ENCODE results near the gene AHNAK. TPM values are rescaled to one million over a fixed set of nuclear protein-coding genes. Genes with fewer than 3 reads are reported as not detected.
"Not testable (repeated sequence)": the region's sequence is repeated elsewhere in the genome, so short reads cannot be mapped to it uniquely, and the experiment has no call there.

The AHNAK gene
- total RNA-seq, 1 donor from 2014 or later: 432 TPM

DNA sequence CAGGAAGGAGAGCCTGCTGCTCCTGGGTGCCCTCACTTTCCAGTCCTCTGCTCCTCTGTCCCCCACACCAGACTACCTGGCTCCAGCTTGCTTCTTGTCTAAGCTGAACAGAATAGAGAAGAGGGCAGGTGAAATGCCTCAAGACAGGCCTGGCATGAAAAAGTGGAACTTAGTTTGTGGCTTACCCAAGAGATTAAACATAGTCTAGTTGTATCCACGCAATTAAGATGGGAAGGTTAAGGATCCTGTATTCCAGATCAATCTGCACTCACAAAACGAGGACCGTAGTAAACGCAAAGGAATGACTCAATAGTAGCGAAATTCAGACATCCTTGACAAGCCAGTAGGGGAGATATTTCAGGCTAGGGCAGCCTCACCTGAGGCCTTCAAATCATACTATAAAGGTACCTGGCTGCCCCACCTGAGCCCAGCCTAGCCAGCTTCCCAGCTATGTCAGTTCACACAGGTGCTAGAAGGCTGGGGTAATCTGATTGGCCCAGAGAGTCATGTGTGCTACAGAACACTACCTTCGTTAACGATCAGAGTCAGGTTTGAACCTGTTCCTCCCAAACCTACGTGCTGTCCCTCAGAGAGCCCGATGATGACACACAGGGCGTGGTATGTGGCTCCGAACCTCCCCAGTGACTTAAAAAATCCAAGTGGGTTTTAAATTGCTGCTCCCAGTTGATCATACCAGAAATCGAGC is 46.5 kb downstream of the AHNAK start:
- Histone ChIP-seq H3K4me1 (ENCODE audit: control insufficient read depth in 3 of 3, insufficient read depth in 3 of 3, low read length in 3 of 3) (peaks cover 26 to 49% (median 38%) of the 10 kb centered on the region in 3 donors), H3K36me3 (ENCODE audit: control insufficient read depth in 3 of 3, insufficient read depth in 3 of 3, low read length in 3 of 3) (no peaks in the 10 kb centered on the region), H3K9ac (ENCODE audit: low read depth in 1 of 3, low read length in 3 of 3) (peak overlapping the region in 1 of 3 donors; percentile 34), H3K4me3 (ENCODE audit: low read length in 3 of 3) (no peak overlapping the region), H3K27ac (ENCODE audit: low read depth, low read length) (peak overlapping the region; percentile 47), H3K27me3 (ENCODE audit: control insufficient read depth in 3 of 3, insufficient read depth in 3 of 3, low read length in 3 of 3) (no peaks in the 10 kb centered on the region), H3K9me3 (ENCODE audit: control insufficient read depth in 3 of 3, low read length in 3 of 3) (no peaks in the 10 kb centered on the region)

DNA sequence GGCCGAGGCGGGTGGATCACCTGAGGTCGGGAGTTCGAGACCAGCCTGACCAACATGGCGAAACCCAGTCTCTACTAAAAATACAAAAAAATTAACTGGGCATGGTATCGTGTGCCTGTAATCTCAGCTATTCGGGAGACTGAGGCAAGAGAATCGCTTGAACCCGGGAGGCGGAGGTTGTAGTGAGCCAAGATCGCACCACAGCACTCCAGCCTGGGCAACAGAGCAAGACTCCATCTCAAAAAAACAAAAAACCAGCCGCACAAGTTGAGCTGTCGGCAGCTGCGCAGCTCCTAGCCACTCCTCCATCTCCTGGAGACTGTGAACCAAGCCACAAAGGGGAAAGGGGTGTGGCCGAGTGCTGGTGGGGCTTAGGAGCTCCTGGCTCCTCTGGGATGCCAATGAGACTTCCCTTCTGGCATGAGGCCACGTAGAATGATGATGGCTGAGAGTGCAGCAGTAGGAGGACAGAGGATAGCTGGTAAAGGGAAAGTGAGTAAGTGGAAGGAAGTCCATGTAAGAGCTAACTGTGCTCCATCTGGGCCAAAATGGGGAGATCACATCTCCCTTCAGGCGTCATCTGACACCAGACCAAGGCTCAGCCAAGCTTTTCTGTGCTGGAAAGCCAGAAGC is 47.2 kb downstream of the AHNAK start:
- H3K27me3 ChIP-seq (ENCODE audit: control insufficient read depth in 3 of 3, insufficient read depth in 3 of 3, low read length in 3 of 3); H3K36me3 ChIP-seq (ENCODE audit: control insufficient read depth in 3 of 3, insufficient read depth in 3 of 3, low read length in 3 of 3); H3K9ac ChIP-seq (ENCODE audit: low read depth in 1 of 3, low read length in 3 of 3); H3K9me3 ChIP-seq (ENCODE audit: control insufficient read depth in 3 of 3, low read length in 3 of 3); H3K4me3 ChIP-seq (ENCODE audit: low read length in 3 of 3): not testable (repeated sequence)
- Histone ChIP-seq H3K4me1 (ENCODE audit: control insufficient read depth in 3 of 3, insufficient read depth in 3 of 3, low read length in 3 of 3) (peaks cover 26 to 47% (median 38%) of the 10 kb centered on the region in 3 donors), H3K27ac (ENCODE audit: low read depth, low read length) (peak overlapping the region; percentile 47)

DNA sequence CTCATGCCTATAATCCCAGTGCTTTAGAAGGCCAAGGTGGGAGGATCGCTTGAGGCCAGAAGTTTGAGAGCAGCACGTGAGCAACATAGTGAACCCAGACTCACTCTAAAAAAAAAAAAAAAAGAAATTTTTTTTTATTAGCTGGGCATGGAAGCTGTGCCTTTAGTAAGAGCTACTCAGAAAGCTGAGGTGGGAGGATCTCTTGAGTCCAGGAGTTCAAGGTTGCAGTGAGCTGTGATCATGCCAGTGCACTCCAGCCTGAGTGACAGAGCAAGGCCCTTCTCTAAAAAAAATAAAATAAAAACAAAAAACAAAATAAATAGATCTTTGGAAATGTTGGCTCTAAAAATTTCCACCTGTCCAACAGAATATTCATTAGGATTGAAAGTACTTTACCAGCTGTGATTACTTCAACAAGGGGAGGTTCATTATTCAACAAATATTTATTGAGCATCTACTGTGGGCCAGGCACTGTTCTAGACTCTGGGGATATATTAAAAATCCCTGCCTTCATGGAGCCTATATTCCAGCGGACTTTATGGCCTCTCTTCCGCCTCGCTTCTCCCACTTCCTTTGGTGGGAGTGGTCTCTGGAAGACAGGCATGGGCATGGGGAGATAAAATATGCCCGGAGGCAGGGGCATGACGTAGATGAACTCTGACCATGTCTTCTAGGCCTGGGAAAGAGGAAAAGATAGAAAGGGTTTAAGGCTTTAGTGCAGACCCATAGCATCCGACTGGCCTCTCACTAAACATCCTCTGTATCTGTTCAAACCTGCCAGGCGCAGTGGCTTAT is 47.9 kb downstream of the AHNAK start:
- Histone ChIP-seq H3K4me1 (ENCODE audit: control insufficient read depth in 3 of 3, insufficient read depth in 3 of 3, low read length in 3 of 3) (peaks cover 26 to 47% (median 38%) of the 10 kb centered on the region in 3 donors), H3K27ac (ENCODE audit: low read depth, low read length) (peak overlapping the region; percentile 47)

DNA sequence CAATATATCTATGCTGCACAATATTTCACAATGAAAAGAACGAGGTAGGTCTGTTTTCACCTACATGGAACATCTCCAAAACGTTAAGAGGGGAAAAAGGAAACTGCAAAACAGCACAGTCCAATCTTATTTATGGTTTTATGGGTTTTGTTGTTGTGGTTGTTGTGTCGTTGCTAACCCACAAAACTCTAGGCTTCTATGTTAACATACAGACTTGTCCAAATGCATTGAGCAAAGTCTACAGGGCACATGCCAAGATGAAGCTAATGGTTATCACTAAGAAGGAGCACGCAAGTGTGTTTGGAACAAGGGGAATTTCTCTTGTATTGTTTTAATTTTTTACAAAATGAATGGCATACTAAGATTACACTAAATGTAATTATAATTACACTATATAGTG is 48.6 kb downstream of the AHNAK start:
- H3K9me3 ChIP-seq (ENCODE audit: control insufficient read depth in 3 of 3, low read length in 3 of 3): no peaks in the 10 kb centered on the region
- no peak overlapping the region for H3K27ac ChIP-seq (ENCODE audit: low read depth, low read length)
- no peaks in the 10 kb centered on the region for H3K36me3 ChIP-seq (ENCODE audit: control insufficient read depth in 3 of 3, insufficient read depth in 3 of 3, low read length in 3 of 3)
- no peaks in the 10 kb centered on the region for H3K27me3 ChIP-seq (ENCODE audit: control insufficient read depth in 3 of 3, insufficient read depth in 3 of 3, low read length in 3 of 3)
- H3K4me3 ChIP-seq (ENCODE audit: low read length in 3 of 3): no peak overlapping the region
- H3K9ac ChIP-seq (ENCODE audit: low read depth in 1 of 3, low read length in 3 of 3): no peak overlapping the region
- H3K4me1 ChIP-seq (ENCODE audit: control insufficient read depth in 3 of 3, insufficient read depth in 3 of 3, low read length in 3 of 3): peaks cover 26 to 45% (median 38%) of the 10 kb centered on the region in 3 donors

More for the DNA sequence above, 47.9 kb downstream of the AHNAK start:
- Histone ChIP-seq H3K9me3 (ENCODE audit: control insufficient read depth in 3 of 3, low read length in 3 of 3) (no peaks in the 10 kb centered on the region), H3K9ac (ENCODE audit: low read depth in 1 of 3, low read length in 3 of 3) (no peak overlapping the region), H3K4me3 (ENCODE audit: low read length in 3 of 3) (no peak overlapping the region), H3K27me3 (ENCODE audit: control insufficient read depth in 3 of 3, insufficient read depth in 3 of 3, low read length in 3 of 3) (no peaks in the 10 kb centered on the region), H3K36me3 (ENCODE audit: control insufficient read depth in 3 of 3, insufficient read depth in 3 of 3, low read length in 3 of 3) (no peaks in the 10 kb centered on the region)

DNA sequence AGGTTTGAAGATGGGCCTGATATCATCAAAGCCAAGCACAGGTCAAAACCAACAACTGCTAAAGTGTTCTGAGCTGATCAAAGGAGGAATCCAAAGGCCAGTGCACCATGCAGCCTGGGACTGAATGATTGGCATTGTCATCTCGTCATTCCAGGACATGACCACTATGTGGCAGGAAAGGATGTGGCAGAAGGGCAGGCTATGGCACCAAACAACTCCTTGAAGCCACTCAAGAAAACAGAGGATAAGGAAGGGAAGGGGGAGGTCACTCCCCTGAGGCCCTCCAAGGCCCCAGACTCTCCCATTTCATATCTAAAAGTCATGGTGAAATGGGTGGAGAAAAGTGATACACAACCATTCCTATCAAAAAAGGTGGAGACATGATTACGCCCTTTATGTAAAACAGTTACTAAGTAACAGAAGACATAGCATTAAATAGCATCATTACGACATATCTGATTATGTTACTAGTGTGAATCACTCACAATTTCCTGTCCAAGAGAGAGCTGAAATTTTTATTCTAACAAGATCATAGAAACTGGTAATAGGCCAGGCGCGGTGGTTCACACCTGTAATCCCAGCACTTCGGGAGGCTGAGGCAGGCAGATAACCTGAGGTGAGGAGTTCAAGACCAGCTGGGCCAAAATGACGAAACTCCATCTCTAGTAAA is 49.3 kb downstream of the AHNAK start:
- H3K9ac ChIP-seq (ENCODE audit: low read depth in 1 of 3, low read length in 3 of 3): no peak overlapping the region
- H3K27me3 ChIP-seq (ENCODE audit: control insufficient read depth in 3 of 3, insufficient read depth in 3 of 3, low read length in 3 of 3): no peaks in the 10 kb centered on the region
- H3K36me3 ChIP-seq (ENCODE audit: control insufficient read depth in 3 of 3, insufficient read depth in 3 of 3, low read length in 3 of 3): no peaks in the 10 kb centered on the region
- H3K9me3 ChIP-seq (ENCODE audit: control insufficient read depth in 3 of 3, low read length in 3 of 3): no peaks in the 10 kb centered on the region
- peak overlapping the region; percentile 49 for H3K27ac ChIP-seq (ENCODE audit: low read depth, low read length)
- peaks cover 26 to 38% (median 33%) of the 10 kb centered on the region in 3 donors for H3K4me1 ChIP-seq (ENCODE audit: control insufficient read depth in 3 of 3, insufficient read depth in 3 of 3, low read length in 3 of 3)
- H3K4me3 ChIP-seq (ENCODE audit: low read length in 3 of 3): no peak overlapping the region

DNA sequence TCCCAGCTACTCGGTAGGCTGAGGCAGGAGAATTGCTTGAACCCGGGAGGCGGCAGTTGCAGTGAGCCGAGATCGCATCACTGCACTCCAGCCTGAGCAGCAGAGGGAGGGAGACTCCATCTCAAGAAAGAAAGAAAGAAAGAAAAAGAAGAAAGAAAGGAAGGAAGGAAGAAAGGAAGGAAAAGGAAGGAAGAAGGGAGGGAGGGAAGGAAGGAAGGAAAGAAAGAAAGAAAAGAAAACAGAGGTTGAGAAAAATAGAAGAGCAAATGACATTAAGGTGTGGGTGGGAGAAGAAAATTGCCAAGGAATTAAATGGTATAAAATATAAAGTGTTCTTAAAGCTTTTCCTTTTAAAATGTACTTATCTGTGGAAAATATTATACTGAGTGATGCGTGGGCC is 49.9 kb downstream of the AHNAK start:
- peaks cover 22 to 32% (median 27%) of the 10 kb centered on the region in 3 donors for H3K4me1 ChIP-seq (ENCODE audit: control insufficient read depth in 3 of 3, insufficient read depth in 3 of 3, low read length in 3 of 3)
- no peak overlapping the region for H3K9ac ChIP-seq (ENCODE audit: low read depth in 1 of 3, low read length in 3 of 3)
- H3K36me3 ChIP-seq (ENCODE audit: control insufficient read depth in 3 of 3, insufficient read depth in 3 of 3, low read length in 3 of 3): no peaks in the 10 kb centered on the region
- no peaks in the 10 kb centered on the region for H3K27me3 ChIP-seq (ENCODE audit: control insufficient read depth in 3 of 3, insufficient read depth in 3 of 3, low read length in 3 of 3)
- H3K4me3 ChIP-seq (ENCODE audit: low read length in 3 of 3): no peak overlapping the region
- H3K27ac ChIP-seq (ENCODE audit: low read depth, low read length): peak overlapping the region; percentile 49
- H3K9me3 ChIP-seq (ENCODE audit: control insufficient read depth in 3 of 3, low read length in 3 of 3): no peaks in the 10 kb centered on the region

DNA sequence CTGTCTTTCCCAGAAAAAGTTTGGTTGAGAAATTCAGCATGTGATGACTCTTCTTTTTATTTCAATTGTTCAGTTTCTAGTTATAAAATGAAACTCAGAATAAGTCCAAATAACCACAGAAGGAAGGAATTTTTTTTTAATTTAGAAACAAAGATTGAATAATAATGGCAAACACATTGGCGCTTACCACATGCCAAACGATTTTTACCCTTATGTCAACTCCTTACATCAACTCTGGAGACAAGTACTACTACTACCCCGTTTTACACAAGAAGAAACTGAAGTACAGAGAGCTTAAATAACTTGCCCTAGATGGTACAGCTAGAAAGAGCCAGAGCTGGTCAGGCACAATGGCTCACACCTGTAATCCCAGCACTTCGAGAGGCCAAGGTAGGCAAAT is 52.4 kb downstream of the AHNAK start:
- Histone ChIP-seq H3K36me3 (ENCODE audit: control insufficient read depth in 3 of 3, insufficient read depth in 3 of 3, low read length in 3 of 3) (no peaks in the 10 kb centered on the region), H3K4me3 (ENCODE audit: low read length in 3 of 3) (no peak overlapping the region), H3K27me3 (ENCODE audit: control insufficient read depth in 3 of 3, insufficient read depth in 3 of 3, low read length in 3 of 3) (no peaks in the 10 kb centered on the region), H3K9me3 (ENCODE audit: control insufficient read depth in 3 of 3, low read length in 3 of 3) (no peaks in the 10 kb centered on the region), H3K27ac (ENCODE audit: low read depth, low read length) (no peak overlapping the region), H3K9ac (ENCODE audit: low read depth in 1 of 3, low read length in 3 of 3) (no peak overlapping the region), H3K4me1 (ENCODE audit: control insufficient read depth in 3 of 3, insufficient read depth in 3 of 3, low read length in 3 of 3) (peaks cover 0 to 10% (median 4%) of the 10 kb centered on the region in 3 donors)

DNA sequence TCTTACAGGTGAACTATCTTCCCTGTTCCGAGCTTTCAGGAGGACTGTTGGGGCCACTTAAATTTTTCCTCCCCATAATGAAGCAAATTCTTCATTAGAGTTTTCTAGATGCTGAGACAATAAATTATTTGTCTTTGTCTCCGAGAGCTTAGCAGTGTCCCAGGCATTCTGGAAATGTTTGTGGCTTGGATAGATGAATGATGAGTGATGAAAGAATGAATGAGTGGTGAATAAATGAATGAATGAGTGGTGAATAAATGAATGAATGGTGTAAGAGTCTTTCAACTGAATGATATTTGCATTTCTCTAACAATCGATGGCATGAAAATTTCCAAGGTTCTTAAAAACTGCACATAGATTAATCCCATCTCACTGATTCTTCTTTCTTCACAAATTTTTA is 52.8 kb downstream of the AHNAK start:
- Histone ChIP-seq H3K9me3 (ENCODE audit: control insufficient read depth in 3 of 3, low read length in 3 of 3) (no peaks in the 10 kb centered on the region), H3K36me3 (ENCODE audit: control insufficient read depth in 3 of 3, insufficient read depth in 3 of 3, low read length in 3 of 3) (no peaks in the 10 kb centered on the region), H3K9ac (ENCODE audit: low read depth in 1 of 3, low read length in 3 of 3) (no peak overlapping the region), H3K27me3 (ENCODE audit: control insufficient read depth in 3 of 3, insufficient read depth in 3 of 3, low read length in 3 of 3) (no peaks in the 10 kb centered on the region), H3K4me3 (ENCODE audit: low read length in 3 of 3) (no peak overlapping the region), H3K27ac (ENCODE audit: low read depth, low read length) (no peak overlapping the region), H3K4me1 (ENCODE audit: control insufficient read depth in 3 of 3, insufficient read depth in 3 of 3, low read length in 3 of 3) (peaks cover 0 to 7% (median 4%) of the 10 kb centered on the region in 3 donors)

DNA sequence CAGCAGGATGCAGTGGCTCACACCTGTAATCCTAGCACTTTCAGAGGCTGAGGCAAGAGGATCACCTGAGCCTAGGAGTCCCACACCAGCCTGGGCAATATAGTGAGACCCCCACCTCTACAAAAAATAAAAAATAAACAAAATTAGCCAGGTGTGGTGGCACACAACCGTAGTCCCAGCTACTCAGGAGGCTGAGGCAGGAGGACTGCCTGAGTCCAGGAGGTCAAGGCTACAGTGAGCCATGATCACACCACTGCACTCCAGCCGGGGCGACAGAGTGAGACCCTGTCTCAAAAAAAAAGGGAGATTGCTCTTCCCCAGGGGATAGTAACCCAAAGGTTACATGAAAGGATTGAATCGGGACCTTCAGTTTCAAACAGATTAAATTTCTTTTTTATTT is 54.0 kb downstream of the AHNAK start:
- no peaks in the 10 kb centered on the region for H3K9me3 ChIP-seq (ENCODE audit: control insufficient read depth in 3 of 3, low read length in 3 of 3)
- no peak overlapping the region for H3K9ac ChIP-seq (ENCODE audit: low read depth in 1 of 3, low read length in 3 of 3)
- H3K4me1 ChIP-seq (ENCODE audit: control insufficient read depth in 3 of 3, insufficient read depth in 3 of 3, low read length in 3 of 3): peaks cover 0 to 7% (median 4%) of the 10 kb centered on the region in 3 donors
- no peaks in the 10 kb centered on the region for H3K36me3 ChIP-seq (ENCODE audit: control insufficient read depth in 3 of 3, insufficient read depth in 3 of 3, low read length in 3 of 3)
- no peak overlapping the region for H3K4me3 ChIP-seq (ENCODE audit: low read length in 3 of 3)
- no peak overlapping the region for H3K27ac ChIP-seq (ENCODE audit: low read depth, low read length)
- no peaks in the 10 kb centered on the region for H3K27me3 ChIP-seq (ENCODE audit: control insufficient read depth in 3 of 3, insufficient read depth in 3 of 3, low read length in 3 of 3)
